HUES6 (cell line): ENCODE data around the gene CATSPERD.

Experiments
- H3K27ac ChIP-seq: 2 replicates; pipeline ENCODE4 v1.7.0; 2013; ENCODE audit warnings: low read depth, mild to moderate bottlenecking, low read length, inconsistent platforms
- H3K27me3 ChIP-seq: 2 replicates; pipeline ENCODE4 v1.6.1; 2013; ENCODE audit warnings: low read length; ENCODE audit not compliant: control insufficient read depth, insufficient read depth
- H3K36me3 ChIP-seq: 2 replicates; pipeline ENCODE4 v1.6.1; 2013; ENCODE audit warnings: low read length; ENCODE audit not compliant: control insufficient read depth, insufficient read depth
- H3K4me1 ChIP-seq: 2 replicates; pipeline ENCODE4 v1.6.1; 2013; ENCODE audit warnings: low read length; ENCODE audit not compliant: control insufficient read depth, insufficient read depth
- H3K4me3 ChIP-seq: 2 replicates; pipeline ENCODE4 v1.5.1; 2013; ENCODE audit warnings: low read depth, low read length
- H3K9ac ChIP-seq: one replicate; pipeline ENCODE4 v1.6.1; 2013; ENCODE audit warnings: mild to moderate bottlenecking, low read length
- H3K9me3 ChIP-seq: 2 replicates; pipeline ENCODE4 v1.6.1; 2013; ENCODE audit warnings: low read depth, low read length; ENCODE audit not compliant: control insufficient read depth, insufficient read depth

Gene CATSPERD

GRCh38 chr19:5803752-5804515, 83.5 kb downstream of the CATSPERD start:
- peak overlapping the region; percentile 30 for H3K9ac ChIP-seq

DNA sequence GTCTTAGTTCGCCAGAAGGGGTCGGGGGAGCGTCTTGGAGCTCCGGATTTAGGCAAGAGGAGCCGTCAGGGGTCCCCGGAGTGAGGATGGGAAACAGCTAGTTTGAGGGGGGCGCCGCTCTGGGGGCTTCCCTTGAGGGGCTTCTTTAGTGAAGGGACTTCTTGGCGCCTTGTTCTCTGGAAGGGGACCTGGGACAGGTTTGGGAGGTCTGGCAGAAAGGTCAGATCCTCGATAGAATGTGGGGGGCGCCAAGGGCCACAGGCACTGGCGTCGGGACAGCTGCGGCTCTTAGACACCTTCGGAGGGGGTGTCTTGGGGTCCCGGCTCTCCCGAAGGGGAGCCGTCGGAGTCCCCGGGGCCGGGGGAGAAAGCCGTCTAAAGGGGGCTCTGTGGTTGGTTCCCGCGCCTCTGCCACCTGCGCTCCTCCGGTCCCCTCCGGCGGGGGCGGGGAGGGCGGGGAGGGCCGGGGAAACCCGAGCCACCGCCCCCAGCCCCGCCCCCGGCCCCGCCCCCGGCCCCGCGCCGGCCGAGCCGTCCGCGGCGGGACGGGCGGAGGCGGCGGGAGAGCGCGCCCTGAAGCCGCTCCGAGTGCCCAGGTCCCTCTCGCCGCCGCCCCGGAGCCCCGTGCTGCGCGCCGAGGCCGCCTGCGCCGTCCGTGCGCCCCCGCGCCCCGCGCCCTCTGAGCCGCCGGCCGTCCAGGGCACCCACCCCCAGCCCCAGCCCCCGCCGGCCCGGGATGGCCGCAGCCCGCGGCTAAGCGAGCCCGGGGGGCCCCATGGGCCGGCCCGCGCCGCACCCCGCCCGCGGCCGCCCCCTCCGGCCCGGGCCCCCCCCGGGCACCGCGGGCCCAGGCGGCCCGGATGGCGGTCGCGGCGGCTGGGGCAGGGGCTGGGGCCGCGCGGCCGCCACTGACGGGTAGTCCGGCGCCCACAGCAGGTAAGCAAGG, 84.4 kb downstream of the CATSPERD start, which contains the start of gene NRTN:
NRTN (plus strand) TSS at position 552 of the 946 bp plus-strand sequence. CDS start 19,099 bp downstream, outside the sequence.
- no peaks in the 10 kb centered on the region for H3K9me3 ChIP-seq
- peaks cover 20% of the 10 kb centered on the region for H3K27me3 ChIP-seq
- no peak within 1 kb of the TSS for H3K27ac ChIP-seq
- H3K4me1 ChIP-seq: peaks cover 7% of the 10 kb centered on the region
- no peak within 1 kb of the TSS for H3K9ac ChIP-seq
- peak within 1 kb of the TSS; percentile 56 for H3K4me3 ChIP-seq
- H3K36me3 ChIP-seq: no peaks in the 10 kb centered on the region

More at GRCh38 chr19:5803752-5804515, 83.5 kb downstream of the CATSPERD start:
- Histone ChIP-seq H3K9me3 (no peaks in the 10 kb centered on the region), H3K4me3 (peak overlapping the region; percentile 54), H3K27ac (no peak overlapping the region), H3K27me3 (peaks cover 20% of the 10 kb centered on the region), H3K36me3 (no peaks in the 10 kb centered on the region), H3K4me1 (peaks cover 7% of the 10 kb centered on the region)

DNA sequence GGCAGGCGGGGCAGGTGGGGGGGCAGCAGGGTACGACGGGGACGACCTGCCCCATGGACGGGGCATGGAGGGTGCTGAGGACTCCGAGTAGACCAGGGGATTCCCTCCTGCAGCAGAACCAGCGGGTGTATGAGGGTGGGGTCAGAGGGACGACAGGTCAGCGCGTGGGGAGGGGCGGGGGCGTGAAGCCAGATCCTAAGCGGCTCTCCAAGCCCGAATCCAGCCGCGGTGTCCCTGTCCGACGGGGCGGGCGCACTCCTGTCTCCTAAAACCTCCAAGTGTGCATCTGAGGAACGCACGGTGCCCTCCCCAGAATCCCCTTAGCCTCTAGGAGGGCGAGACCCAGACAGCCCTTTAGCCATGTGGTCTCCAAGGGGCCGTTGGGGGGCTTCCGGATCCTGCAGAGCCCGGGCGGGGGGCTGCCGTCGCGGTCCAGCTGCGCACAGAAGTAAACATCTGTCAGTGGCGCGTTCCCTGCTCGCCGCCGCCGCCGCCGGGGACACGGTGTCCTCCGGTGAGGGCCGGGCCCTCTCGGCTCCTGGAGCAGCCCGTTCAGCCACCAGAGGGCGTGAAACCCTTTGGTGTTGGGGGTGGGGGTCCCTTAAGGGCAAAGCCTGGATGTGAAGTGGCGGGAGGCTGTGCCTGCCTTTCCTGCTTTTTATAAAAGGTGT, 85.2 kb downstream of the CATSPERD start:
- Histone ChIP-seq H3K36me3 (no peaks in the 10 kb centered on the region), H3K9ac (no peak overlapping the region), H3K4me3 (peak overlapping the region; percentile 56), H3K27ac (no peak overlapping the region), H3K9me3 (no peaks in the 10 kb centered on the region), H3K27me3 (peaks cover 20% of the 10 kb centered on the region), H3K4me1 (peaks cover 7% of the 10 kb centered on the region)

DNA sequence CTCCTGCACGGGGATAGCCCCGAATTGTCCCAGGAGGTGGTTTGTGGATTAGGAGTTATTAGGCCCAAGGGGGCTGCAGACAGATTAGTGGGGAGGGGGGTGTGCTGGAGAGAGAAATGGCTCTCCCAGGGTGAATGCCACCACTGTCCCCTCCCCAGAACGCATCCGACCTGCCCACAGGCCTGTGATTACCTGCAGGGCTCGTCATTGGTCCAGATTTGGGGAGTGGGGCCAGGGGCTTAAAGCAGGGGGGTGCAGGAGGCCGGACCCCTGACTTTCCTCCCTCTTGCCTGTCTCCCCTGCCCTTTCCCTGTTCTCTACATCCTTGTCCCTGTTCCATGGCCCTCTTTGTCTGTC, 85.7 kb downstream of the CATSPERD start:
- Histone ChIP-seq H3K36me3 (no peaks in the 10 kb centered on the region), H3K27ac (no peak overlapping the region), H3K9ac (no peak overlapping the region), H3K4me1 (peaks cover 7% of the 10 kb centered on the region), H3K27me3 (peaks cover 20% of the 10 kb centered on the region), H3K9me3 (no peaks in the 10 kb centered on the region), H3K4me3 (peak overlapping the region; percentile 27)

DNA sequence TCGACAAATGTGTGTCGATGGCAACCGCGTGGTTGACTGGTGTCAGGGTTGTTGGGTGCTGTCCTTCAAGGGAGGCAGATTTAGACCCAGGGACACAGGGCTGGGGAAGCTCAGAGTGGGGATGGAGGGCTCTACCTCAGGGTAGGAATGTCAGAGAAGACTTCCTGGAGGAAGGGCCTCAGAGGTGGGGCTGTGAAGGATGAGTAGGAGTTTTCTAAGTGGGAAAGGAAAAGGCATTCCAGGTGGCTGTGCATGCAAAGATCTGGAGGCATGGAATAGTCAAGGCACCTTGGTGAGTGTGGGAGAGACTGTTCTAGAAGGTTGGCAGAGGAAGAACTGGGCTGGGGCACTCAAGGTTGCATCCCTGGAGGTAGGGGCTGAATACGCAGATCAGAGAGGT, 86.5 kb downstream of the CATSPERD start:
- no peaks in the 10 kb centered on the region for H3K36me3 ChIP-seq
- H3K9ac ChIP-seq: no peak overlapping the region
- peaks cover 6% of the 10 kb centered on the region for H3K4me1 ChIP-seq
- no peaks in the 10 kb centered on the region for H3K9me3 ChIP-seq
- H3K4me3 ChIP-seq: no peak overlapping the region
- H3K27me3 ChIP-seq: peaks cover 18% of the 10 kb centered on the region
- no peak overlapping the region for H3K27ac ChIP-seq

- no peak overlapping the region for H3K9ac ChIP-seq
- peaks cover 5% of the 10 kb centered on the region for H3K4me1 ChIP-seq
- H3K27me3 ChIP-seq: peaks cover 9% of the 10 kb centered on the region
- H3K27ac ChIP-seq: no peak overlapping the region
- H3K4me3 ChIP-seq: no peak overlapping the region
- H3K36me3 ChIP-seq: no peaks in the 10 kb centered on the region
- no peaks in the 10 kb centered on the region for H3K9me3 ChIP-seq
Observed at GRCh38 chr19:5808120-5808816, 87.8 kb downstream of the CATSPERD start.

GRCh38 chr19:5809053-5809452, 88.6 kb downstream of the CATSPERD start:
- peaks cover 4% of the 10 kb centered on the region; the same call in 1 of the 2 replicates for H3K27me3 ChIP-seq
- no peak overlapping the region for H3K4me3 ChIP-seq
- no peak overlapping the region for H3K9ac ChIP-seq
- H3K27ac ChIP-seq: no peak overlapping the region
- H3K4me1 ChIP-seq: peaks cover 5% of the 10 kb centered on the region
- H3K36me3 ChIP-seq: no peaks in the 10 kb centered on the region
- H3K9me3 ChIP-seq: no peaks in the 10 kb centered on the region

GRCh38 chr19:5809469-5809868, 89.0 kb downstream of the CATSPERD start:
- Histone ChIP-seq H3K9ac (no peak overlapping the region), H3K27ac (no peak overlapping the region), H3K27me3 (peaks cover 4% of the 10 kb centered on the region; the same call in 1 of the 2 replicates), H3K4me3 (no peak overlapping the region), H3K36me3 (no peaks in the 10 kb centered on the region), H3K9me3 (no peaks in the 10 kb centered on the region), H3K4me1 (peaks cover 5% of the 10 kb centered on the region)

GRCh38 chr19:5811117-5811516, 90.7 kb downstream of the CATSPERD start:
- Histone ChIP-seq H3K9ac (no peak overlapping the region), H3K9me3 (no peaks in the 10 kb centered on the region), H3K4me1 (peaks cover 3% of the 10 kb centered on the region), H3K27me3 (no peaks in the 10 kb centered on the region), H3K36me3 (no peaks in the 10 kb centered on the region), H3K27ac (no peak overlapping the region), H3K4me3 (no peak overlapping the region)

DNA sequence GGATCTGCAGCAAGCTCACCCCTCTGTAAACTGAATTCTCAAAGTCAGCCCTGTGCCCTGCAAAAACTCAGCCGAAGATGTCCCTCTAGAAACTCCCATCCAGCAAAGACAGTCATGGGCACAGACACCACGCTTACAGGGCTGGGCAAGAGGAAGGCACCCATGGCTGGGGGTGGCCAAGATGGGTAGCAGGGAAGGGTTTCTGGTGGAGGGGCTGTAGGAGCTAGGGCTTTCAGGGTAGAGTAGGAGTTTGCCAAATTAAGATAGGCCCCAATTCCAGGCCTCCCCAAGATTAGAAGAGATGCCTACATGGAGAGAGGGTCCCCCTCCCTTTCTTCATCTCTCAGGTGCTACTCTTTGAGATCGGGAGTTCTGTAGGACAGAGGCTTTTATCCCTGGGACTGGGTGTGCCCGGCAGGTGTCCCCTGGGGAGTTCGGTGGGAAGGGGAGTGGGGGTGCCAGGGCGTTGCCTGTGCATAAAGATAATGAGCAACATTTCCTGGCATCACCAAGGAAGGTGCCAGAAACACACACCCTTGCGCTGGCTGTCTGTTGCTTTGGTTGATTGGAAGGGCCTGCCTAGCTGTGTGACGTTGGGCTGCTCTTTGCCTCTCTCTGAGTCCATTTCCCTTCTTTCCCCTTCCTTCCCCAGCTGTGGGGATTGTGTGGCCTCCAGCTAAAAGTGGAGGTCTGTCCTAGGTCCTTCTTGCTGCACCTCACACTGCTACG, 93.8 kb downstream of the CATSPERD start:
- no peaks in the 10 kb centered on the region for H3K4me1 ChIP-seq
- H3K27me3 ChIP-seq: no peaks in the 10 kb centered on the region; the same call in 1 of the 2 replicates
- H3K9ac ChIP-seq: no peak overlapping the region
- no peaks in the 10 kb centered on the region for H3K9me3 ChIP-seq
- no peak overlapping the region for H3K27ac ChIP-seq
- no peak overlapping the region for H3K4me3 ChIP-seq
- no peaks in the 10 kb centered on the region for H3K36me3 ChIP-seq
